IgD-negative memory B cell (primary cell): ENCODE data around the gene PCSK2. TPM values are rescaled to one million over a fixed set of nuclear protein-coding genes. Genes with fewer than 3 reads are reported as not detected.
"Not testable (repeated sequence)": the region's sequence is repeated elsewhere in the genome, so short reads cannot be mapped to it uniquely, and the experiment has no call there.

ENCODE experiments used
- H3K27ac Mint-ChIP-seq, 3 donors: one replicate each; pipeline ENCODE4 v1.8.0; 2020 to 2022; ENCODE audit warnings: mild to moderate bottlenecking in 3 of 3, mixed read lengths in 3 of 3, moderate library complexity in 1 of 3
- H3K27me3 Mint-ChIP-seq: one replicate; pipeline ENCODE4 v1.8.0; 2021; ENCODE audit warnings: mixed read lengths
- H3K36me3 Mint-ChIP-seq: one replicate; pipeline ENCODE4 v1.8.0; 2020; ENCODE audit warnings: mild to moderate bottlenecking, mixed read lengths
- H3K4me1 Mint-ChIP-seq, 3 donors: one replicate each; pipeline ENCODE4 v1.8.0; 2020 to 2022; ENCODE audit warnings: mixed read lengths in 3 of 3, mild to moderate bottlenecking in 1 of 3
- H3K4me3 Mint-ChIP-seq, 4 donors: one replicate each; pipeline ENCODE4 v1.8.0; 2020 to 2022; ENCODE audit warnings: mild to moderate bottlenecking in 4 of 4, mixed read lengths in 4 of 4, moderate library complexity in 3 of 4
- H3K9me3 Mint-ChIP-seq, 3 donors: one replicate each; pipeline ENCODE4 v1.8.0; 2020 to 2021; ENCODE audit warnings: mixed read lengths in 3 of 3, mild to moderate bottlenecking in 1 of 3
- polyA plus RNA-seq: library from polyadenylated mRNA; unstranded; fragments of 300-500 nt; fragmentation: Illumina TruSeq; gene quantifications from one replicate; pipeline ENCODE4 v1.2.3, GENCODE V29; 2021

PCSK2 gene
- polyA plus RNA-seq, result not detected

- Mint-ChIP-seq H3K4me3 (no peak within 1 kb of the TSS), H3K4me1 (peaks cover 0 to 7% (median 0%) of the 10 kb centered on the region in 3 donors), H3K27ac (no peak within 1 kb of the TSS), H3K36me3 (no peaks in the 10 kb centered on the region), H3K9me3 (peaks cover 5 to 11% (median 6%) of the 10 kb centered on the region in 3 donors), H3K27me3 (peaks cover 42% of the 10 kb centered on the region)
Observed at GRCh38 chr20:17226410-17227218, at the start of gene PCSK2. Gene PCSK2, plus strand, starts transcription at chr20:17227040. Its CDS starts 266 bp downstream, at chr20:17227306.

GRCh38 chr20:17177341-17177740 lies 49.5 kb upstream of the PCSK2 start:
- H3K4me3 Mint-ChIP-seq, result no peak overlapping the region
- no peaks in the 10 kb centered on the region for H3K36me3 Mint-ChIP-seq
- no peaks in the 10 kb centered on the region for H3K27me3 Mint-ChIP-seq
- peaks cover 3 to 11% (median 7%) of the 10 kb centered on the region in 3 donors for H3K9me3 Mint-ChIP-seq
- no peak overlapping the region for H3K27ac Mint-ChIP-seq
- H3K4me1 Mint-ChIP-seq, result no peaks in the 10 kb centered on the region

GRCh38 chr20:17179840-17180239 lies 47.0 kb upstream of the PCSK2 start:
- H3K4me1 Mint-ChIP-seq, result no peaks in the 10 kb centered on the region
- H3K27me3 Mint-ChIP-seq, result no peaks in the 10 kb centered on the region
- H3K27ac Mint-ChIP-seq, result no peak overlapping the region
- no peak overlapping the region for H3K4me3 Mint-ChIP-seq
- no peaks in the 10 kb centered on the region for H3K36me3 Mint-ChIP-seq
- H3K9me3 Mint-ChIP-seq, result peaks cover 6 to 19% (median 13%) of the 10 kb centered on the region in 3 donors

- Mint-ChIP-seq H3K27me3 (no peaks in the 10 kb centered on the region), H3K36me3 (no peaks in the 10 kb centered on the region), H3K4me3 (no peak overlapping the region), H3K4me1 (no peaks in the 10 kb centered on the region), H3K9me3 (peaks cover 5 to 7% (median 7%) of the 10 kb centered on the region in 3 donors), H3K27ac (no peak overlapping the region)
Observed at GRCh38 chr20:17189976-17190695, 36.7 kb upstream of the PCSK2 start.

GRCh38 chr20:17197041-17197440 lies 29.8 kb upstream of the PCSK2 start:
- peaks cover 2% of the 10 kb centered on the region for H3K27me3 Mint-ChIP-seq
- H3K27ac Mint-ChIP-seq, result no peak overlapping the region
- no peaks in the 10 kb centered on the region for H3K36me3 Mint-ChIP-seq
- H3K9me3 Mint-ChIP-seq, result peaks cover 4 to 7% (median 7%) of the 10 kb centered on the region in 3 donors
- H3K4me3 Mint-ChIP-seq, result no peak overlapping the region
- H3K4me1 Mint-ChIP-seq, result no peaks in the 10 kb centered on the region

- Mint-ChIP-seq H3K4me1 (no peaks in the 10 kb centered on the region), H3K27me3 (peaks cover 2% of the 10 kb centered on the region), H3K36me3 (no peaks in the 10 kb centered on the region), H3K9me3 (peaks cover 0 to 4% (median 2%) of the 10 kb centered on the region in 3 donors), H3K27ac (no peak overlapping the region), H3K4me3 (no peak overlapping the region)
Observed at GRCh38 chr20:17202030-17202429, 24.8 kb upstream of the PCSK2 start.

GRCh38 chr20:17202673-17203072 lies 24.2 kb upstream of the PCSK2 start:
- Mint-ChIP-seq H3K36me3 (no peaks in the 10 kb centered on the region), H3K27me3 (peaks cover 2% of the 10 kb centered on the region), H3K9me3 (peaks cover 0 to 4% (median 2%) of the 10 kb centered on the region in 3 donors), H3K4me1 (no peaks in the 10 kb centered on the region), H3K4me3 (no peak overlapping the region), H3K27ac (no peak overlapping the region)

- H3K9me3 Mint-ChIP-seq, result peaks cover 0 to 6% (median 0%) of the 10 kb centered on the region in 3 donors
- peaks cover 2% of the 10 kb centered on the region for H3K27me3 Mint-ChIP-seq
- no peak overlapping the region for H3K27ac Mint-ChIP-seq
- H3K4me3 Mint-ChIP-seq, result no peak overlapping the region
- no peaks in the 10 kb centered on the region for H3K4me1 Mint-ChIP-seq
- no peaks in the 10 kb centered on the region for H3K36me3 Mint-ChIP-seq
Observed at GRCh38 chr20:17205084-17205813, 21.6 kb upstream of the PCSK2 start.

- no peaks in the 10 kb centered on the region for H3K27me3 Mint-ChIP-seq
- H3K36me3 Mint-ChIP-seq, result no peaks in the 10 kb centered on the region
- H3K4me3 Mint-ChIP-seq, result no peak overlapping the region
- H3K9me3 Mint-ChIP-seq, result peaks cover 0 to 5% (median 3%) of the 10 kb centered on the region in 3 donors
- no peak overlapping the region for H3K27ac Mint-ChIP-seq
- H3K4me1 Mint-ChIP-seq, result no peaks in the 10 kb centered on the region
Observed at GRCh38 chr20:17210387-17210786, 16.5 kb upstream of the PCSK2 start.

GRCh38 chr20:17210983-17211382 lies 15.9 kb upstream of the PCSK2 start:
- Mint-ChIP-seq H3K27ac (no peak overlapping the region), H3K9me3 (peaks cover 0 to 5% (median 5%) of the 10 kb centered on the region in 3 donors), H3K4me3 (no peak overlapping the region), H3K36me3 (no peaks in the 10 kb centered on the region), H3K4me1 (no peaks in the 10 kb centered on the region), H3K27me3 (no peaks in the 10 kb centered on the region)

GRCh38 chr20:17215167-17215566 lies 11.7 kb upstream of the PCSK2 start:
- Mint-ChIP-seq H3K4me3 (no peak overlapping the region), H3K27ac (no peak overlapping the region), H3K4me1 (no peaks in the 10 kb centered on the region), H3K9me3 (peaks cover 1 to 9% (median 2%) of the 10 kb centered on the region in 3 donors), H3K27me3 (no peaks in the 10 kb centered on the region), H3K36me3 (no peaks in the 10 kb centered on the region)

- H3K4me1 Mint-ChIP-seq, H3K4me3 Mint-ChIP-seq, H3K27me3 Mint-ChIP-seq, H3K36me3 Mint-ChIP-seq, H3K27ac Mint-ChIP-seq: not testable (repeated sequence)
- H3K9me3 Mint-ChIP-seq, result peaks cover 2 to 14% (median 5%) of the 10 kb centered on the region in 3 donors
Observed at GRCh38 chr20:17219856-17220255, 7.0 kb upstream of the PCSK2 start.

GRCh38 chr20:17223553-17223952 lies 3.3 kb upstream of the PCSK2 start:
- peaks cover 0 to 7% (median 0%) of the 10 kb centered on the region in 3 donors for H3K4me1 Mint-ChIP-seq

GRCh38 chr20:17225851-17226409 lies 910 bp upstream of the PCSK2 start:
- peaks cover 42% of the 10 kb centered on the region for H3K27me3 Mint-ChIP-seq
- peak overlapping the region in 1 of 4 donors; percentile 28 for H3K4me3 Mint-ChIP-seq
- peaks cover 5 to 11% (median 6%) of the 10 kb centered on the region in 3 donors for H3K9me3 Mint-ChIP-seq
- no peak overlapping the region for H3K27ac Mint-ChIP-seq
- H3K4me1 Mint-ChIP-seq, result peaks cover 0 to 7% (median 0%) of the 10 kb centered on the region in 3 donors
- H3K36me3 Mint-ChIP-seq, result no peaks in the 10 kb centered on the region

More at GRCh38 chr20:17223553-17223952, 3.3 kb upstream of the PCSK2 start:
- Mint-ChIP-seq H3K9me3 (peaks cover 0 to 15% (median 7%) of the 10 kb centered on the region in 3 donors), H3K27me3 (peaks cover 33% of the 10 kb centered on the region), H3K27ac (no peak overlapping the region), H3K4me3 (no peak overlapping the region), H3K36me3 (no peaks in the 10 kb centered on the region)

- peaks cover 5 to 11% (median 7%) of the 10 kb centered on the region in 3 donors for H3K9me3 Mint-ChIP-seq
- H3K4me3 Mint-ChIP-seq, result no peak overlapping the region
- peaks cover 42% of the 10 kb centered on the region for H3K27me3 Mint-ChIP-seq
- H3K27ac Mint-ChIP-seq, result no peak overlapping the region
- peaks cover 0 to 7% (median 0%) of the 10 kb centered on the region in 3 donors for H3K4me1 Mint-ChIP-seq
- no peaks in the 10 kb centered on the region for H3K36me3 Mint-ChIP-seq
Observed at GRCh38 chr20:17227219-17227575, 357 bp downstream of the PCSK2 start.
